G401 (cell line): ENCODE data around the gene COL4A6. TPM values are rescaled to one million over a fixed set of nuclear protein-coding genes. Genes with fewer than 3 reads are reported as not detected.

ENCODE experiments used
- DNase-seq: peaks from one replicate; pipeline ENCODE4 v3.0.0-alpha.2; 2015; ENCODE audit warnings: low spot score
- in situ Hi-C: cut with HindIII; loops from 2 replicates; pipeline ENCODE4 v1.10.0; 2016; ENCODE audit warnings: low sequenced_read_pairs, mixed read lengths
- total RNA-seq: library from RNA; depleted of rRNA; stranded (reverse); fragments of >200 nt; shearing (Covaris generic); gene quantifications from 2 replicates; pipeline ENCODE4 v1.2.3, GENCODE V29; 2014

COL4A6 gene
- total RNA-seq, 1 experiment from 2014 or later = not detected

- DNase-seq = no peak
- in situ Hi-C loops = no loop called here
Measured at GRCh38 chrX:108298165-108298602, 140.0 kb downstream of the COL4A6 start.

GRCh38 chrX:108297290-108297689 lies 140.9 kb downstream of the COL4A6 start:
- in situ Hi-C loops = no loop called here
- DNase-seq = no peak

GRCh38 chrX:108292053-108292452 lies 146.2 kb downstream of the COL4A6 start:
- in situ Hi-C loops = no loop called here
- no peak for DNase-seq

GRCh38 chrX:108285918-108286317 lies 152.3 kb downstream of the COL4A6 start:
- DNase-seq = no peak
- in situ Hi-C loops = no loop called here

- no peak for DNase-seq
- in situ Hi-C loops = no loop called here
Measured at GRCh38 chrX:108285356-108285755, 152.9 kb downstream of the COL4A6 start.

- DNase-seq = no peak
- in situ Hi-C loops = no loop called here
Measured at GRCh38 chrX:108275732-108276131, 162.5 kb downstream of the COL4A6 start.

GRCh38 chrX:108271397-108271787 lies 166.8 kb downstream of the COL4A6 start:
- in situ Hi-C loops = no loop called here
- DNase-seq = no peak

GRCh38 chrX:108270739-108271396 lies 167.4 kb downstream of the COL4A6 start:
- in situ Hi-C loops = no loop called here
- no peak for DNase-seq

- DNase-seq = no peak
- in situ Hi-C loops = no loop called here
Measured at GRCh38 chrX:108270280-108270679, 167.9 kb downstream of the COL4A6 start.

- no peak for DNase-seq
- in situ Hi-C loops = no loop called here
Measured at GRCh38 chrX:108268434-108269080, 169.7 kb downstream of the COL4A6 start.

GRCh38 chrX:108267557-108267956 lies 170.7 kb downstream of the COL4A6 start:
- in situ Hi-C loops = no loop called here

GRCh38 chrX:108264376-108264775 lies 173.8 kb downstream of the COL4A6 start:
- DNase-seq = no peak
- in situ Hi-C loops = no loop called here

More at GRCh38 chrX:108267557-108267956, 170.7 kb downstream of the COL4A6 start:
- DNase-seq = no peak

- DNase-seq = no peak
- in situ Hi-C loops = no loop called here
Measured at GRCh38 chrX:108261549-108262203, 176.5 kb downstream of the COL4A6 start.

- no peak for DNase-seq
- in situ Hi-C loops = no loop called here
Measured at GRCh38 chrX:108257556-108257955, 180.7 kb downstream of the COL4A6 start.

GRCh38 chrX:108254636-108255035 lies 183.6 kb downstream of the COL4A6 start:
- no peak for DNase-seq
- in situ Hi-C loops = no loop called here

GRCh38 chrX:108250654-108251579 lies 187.3 kb downstream of the COL4A6 start:
- in situ Hi-C loops = no loop called here
- peak; percentile 45 for DNase-seq

- in situ Hi-C loops = no loop called here
- DNase-seq = no peak
Measured at GRCh38 chrX:108246304-108246954, 191.8 kb downstream of the COL4A6 start.

GRCh38 chrX:108245462-108245861 lies 192.8 kb downstream of the COL4A6 start:
- DNase-seq = no peak
- in situ Hi-C loops = no loop called here

GRCh38 chrX:108235986-108236385 lies 202.2 kb downstream of the COL4A6 start:
- in situ Hi-C loops = no loop called here
- no peak for DNase-seq
